Calu3 (cell line): ENCODE data around the gene ASPN. TPM values are rescaled to one million over a fixed set of nuclear protein-coding genes. Genes with fewer than 3 reads are reported as not detected.

Experiments
- BruUV-seq: library from RNA; stranded (reverse); fragments of 400-500 nt; replicated peaks from 2 replicates; lab custom pipeline; 2021; lab: Mats Ljungman, UMichigan
- CTCF ChIA-PET: fragments of 300-600 bp; sonication (Branson Sonifier 250); formaldehyde crosslinking; loops from one replicate; lab custom pipeline; 2022; ENCODE audit warnings: antibody characterized with exemption; lab: Charles Lee
- DNase-seq: peaks from one replicate; pipeline ENCODE4 v3.0.0; 2022
- H3K27ac Mint-ChIP-seq: one replicate; pipeline ENCODE4 v1.8.0; 2022; ENCODE audit warnings: mixed read lengths; ENCODE audit not compliant: unreplicated experiment
- H3K27me3 Mint-ChIP-seq: one replicate; pipeline ENCODE4 v1.8.0; 2022; ENCODE audit warnings: mixed read lengths; ENCODE audit not compliant: unreplicated experiment
- H3K36me3 Mint-ChIP-seq: one replicate; pipeline ENCODE4 v1.8.0; 2022; ENCODE audit warnings: mild to moderate bottlenecking, moderate library complexity, mixed read lengths; ENCODE audit not compliant: insufficient read depth, unreplicated experiment
- H3K4me1 Mint-ChIP-seq: one replicate; pipeline ENCODE4 v1.8.0; 2022; ENCODE audit warnings: mild to moderate bottlenecking, low read depth, mixed read lengths; ENCODE audit not compliant: unreplicated experiment
- H3K4me3 Mint-ChIP-seq: one replicate; pipeline ENCODE4 v1.8.0; 2022; ENCODE audit warnings: mild to moderate bottlenecking, low read depth, moderate library complexity, mixed read lengths; ENCODE audit not compliant: unreplicated experiment
- H3K9me3 Mint-ChIP-seq: one replicate; pipeline ENCODE4 v1.8.0; 2022; ENCODE audit warnings: low read depth, mixed read lengths; ENCODE audit not compliant: unreplicated experiment
- CTCF ChIP-seq: fragments of 200-600 bp; IDR thresholded peaks from one replicate; pipeline ENCODE4 v1.8.0; 2022; ENCODE audit warnings: antibody characterized with exemption; ENCODE audit not compliant: unreplicated experiment
- intact Hi-C: fragments of 100-400 bp; cut with micrococcal nuclease; formaldehyde crosslinking; loops from one replicate; pipeline ENCODE4 v1.10.0; 2022; ENCODE audit not compliant: unreplicated experiment
- microRNA-seq: library from miRNA; unstranded; fragments of <30 nt; microRNA quantifications from one replicate; pipeline ENCODE4 v1.2.0, GENCODE V29; 2022
- total RNA-seq: library from RNA; stranded (reverse); gene quantifications from 2 replicates; pipeline ENCODE4 v1.2.3, GENCODE V29; 2022

ASPN gene
- total RNA-seq, 1 experiment from 2014 or later, result not detected

GRCh38 chr9:92408747-92409478, 73.4 kb downstream of the ASPN start:
- CTCF ChIA-PET, result interaction anchor here (0.6 kb wide), 1 partner anchor 224 kb away, joined by 3 read pairs; no protein-coding TSS in a partner anchor
- no peaks in the 10 kb centered on the region for H3K36me3 Mint-ChIP-seq
- DNase-seq, result no peak
- intact Hi-C loops, result no loop called here
- no peaks in the 10 kb centered on the region for H3K4me1 Mint-ChIP-seq
- no peak overlapping the region for H3K4me3 Mint-ChIP-seq
- no peak for TF ChIP-seq CTCF
- no peak overlapping the region for H3K27ac Mint-ChIP-seq
- BruUV-seq, result no TSS peak
- no peaks in the 10 kb centered on the region for H3K27me3 Mint-ChIP-seq
- H3K9me3 Mint-ChIP-seq, result no peaks in the 10 kb centered on the region

GRCh38 chr9:92407818-92408217, 74.5 kb downstream of the ASPN start:
- Mint-ChIP-seq H3K4me1 (no peaks in the 10 kb centered on the region), H3K27ac (no peak overlapping the region), H3K9me3 (no peaks in the 10 kb centered on the region), H3K4me3 (no peak overlapping the region), H3K27me3 (no peaks in the 10 kb centered on the region), H3K36me3 (no peaks in the 10 kb centered on the region)
- BruUV-seq, result no TSS peak
- intact Hi-C loops, result no loop called here
- no peak for DNase-seq
- CTCF ChIA-PET, result interaction anchor here (1.0 kb wide), 1 partner anchor 8 kb away, joined by 3 read pairs; no protein-coding TSS in a partner anchor
- no peak for TF ChIP-seq CTCF

GRCh38 chr9:92406477-92406876, 75.8 kb downstream of the ASPN start:
- Mint-ChIP-seq H3K36me3 (no peaks in the 10 kb centered on the region), H3K4me3 (no peak overlapping the region), H3K27ac (no peak overlapping the region), H3K9me3 (no peaks in the 10 kb centered on the region), H3K27me3 (no peaks in the 10 kb centered on the region), H3K4me1 (no peaks in the 10 kb centered on the region)
- BruUV-seq, result no TSS peak
- TF ChIP-seq CTCF, result no peak
- CTCF ChIA-PET, result no interaction called here
- intact Hi-C loops, result no loop called here
- DNase-seq, result no peak

Small RNAs within 50 kb of the gene (microRNA-seq; reads per million reads assigned to microRNA genes)
- gene MIR4670, result not detected

Other genes with a start within 250 kb of the ASPN start
- 130 TPM in 2 replicates for gene IARS1, start 188.8 kb downstream of the ASPN start, total RNA-seq
- gene NOL8, start 157.2 kb downstream of the ASPN start, total RNA-seq, result 37.1 and 42.9 TPM in 2 replicates
- 5.3 and 7.2 TPM in 2 replicates for gene CENPP, start 156.6 kb downstream of the ASPN start, total RNA-seq
- not detected in 2 replicates for gene OGN, start 77.9 kb downstream of the ASPN start, total RNA-seq
- gene OMD, start 58.0 kb downstream of the ASPN start, total RNA-seq, result 0.14 TPM in 1 of 2 replicates, not detected in the other
- gene ECM2, start 53.5 kb upstream of the ASPN start, total RNA-seq, result not detected in 2 replicates
- gene IPPK, start 187.6 kb upstream of the ASPN start, total RNA-seq, result 8.9 and 9.5 TPM in 2 replicates